ENCODE measurements around the gene GPN2. TPM values are rescaled to one million over a fixed set of nuclear protein-coding genes. Genes with fewer than 3 reads are reported as not detected.

Gene GPN2
- total and polyA plus RNA-seq, 4 donors: 9.5 to 12.7 (median 10.4) TPM

GRCh38 chr1:26888231-26888630 is 1.9 kb downstream of the GPN2 start:
- no peak for TF ChIP-seq HNF4A (conservative IDR thresholded peaks at IDR 0.05)
- no peak for TF ChIP-seq FOXA1 (IDR thresholded peaks at IDR 0.05)
- no peak for TF ChIP-seq RXRA (IDR thresholded peaks at IDR 0.05)
- no peak for TF ChIP-seq JUND (IDR thresholded peaks at IDR 0.05)
- TF ChIP-seq YY1 (IDR thresholded peaks at IDR 0.05): no peak
- no peak for TF ChIP-seq FOXA2 (IDR thresholded peaks at IDR 0.05)
- no peak for DNase-seq (ENCODE audit: low spot score)

GRCh38 chr1:26887125-26887524 is 3.0 kb downstream of the GPN2 start:
- Histone ChIP-seq H3K36me3 (ENCODE audit: control insufficient read depth in 4 of 4, insufficient read depth in 3 of 4, low read depth in 1 of 4, low read length in 3 of 4) (peaks cover 8 to 44% (median 39%) of the 10 kb centered on the region in 4 donors), H3K9ac (ENCODE audit: low read depth in 1 of 2, low read length in 2 of 2) (no peak overlapping the region), H3K27me3 (ENCODE audit: control insufficient read depth in 4 of 4, insufficient read depth in 4 of 4, low read length in 3 of 4) (no peaks in the 10 kb centered on the region), H3K27ac (ENCODE audit: low read depth in 1 of 2, low read length in 2 of 2) (no peak overlapping the region), H3K4me1 (ENCODE audit: control insufficient read depth in 4 of 4, insufficient read depth in 4 of 4, low read length in 3 of 4) (peaks cover 1 to 20% (median 17%) of the 10 kb centered on the region in 4 donors), H3K4me3 (ENCODE audit: low read depth in 1 of 3, low read length in 3 of 3) (no peak overlapping the region), H3K9me3 (ENCODE audit: control insufficient read depth in 4 of 4, low read length in 3 of 4) (no peaks in the 10 kb centered on the region)
- DNase-seq (ENCODE audit: low spot score): no peak
- TF ChIP-seq CTCF (IDR thresholded peaks at IDR 0.05; ENCODE audit: low read depth, low read length, missing input control): peak; percentile 23
- no peak for TF ChIP-seq GABPA (IDR thresholded peaks at IDR 0.05 in 1 of 2, conservative IDR thresholded peaks at IDR 0.05 in 1 of 2)
- peak in 1 of 2 donors; percentile 31 for TF ChIP-seq RAD21 (IDR thresholded peaks at IDR 0.05)
- WGBS: 86% methylated on average over 1 of the region's 1 CpG

More at GRCh38 chr1:26888231-26888630, 1.9 kb downstream of the GPN2 start:
- WGBS: 91% methylated on average over 1 of the region's 1 CpG
- Histone ChIP-seq H3K9ac (ENCODE audit: low read depth in 1 of 2, low read length in 2 of 2) (no peak overlapping the region), H3K27ac (ENCODE audit: low read depth in 1 of 2, low read length in 2 of 2) (no peak overlapping the region), H3K4me3 (ENCODE audit: low read depth in 1 of 3, low read length in 3 of 3) (no peak overlapping the region), H3K4me1 (ENCODE audit: control insufficient read depth in 4 of 4, insufficient read depth in 4 of 4, low read length in 3 of 4) (peaks cover 1 to 20% (median 17%) of the 10 kb centered on the region in 4 donors), H3K27me3 (ENCODE audit: control insufficient read depth in 4 of 4, insufficient read depth in 4 of 4, low read length in 3 of 4) (no peaks in the 10 kb centered on the region), H3K9me3 (ENCODE audit: control insufficient read depth in 4 of 4, low read length in 3 of 4) (no peaks in the 10 kb centered on the region), H3K36me3 (ENCODE audit: control insufficient read depth in 4 of 4, insufficient read depth in 3 of 4, low read depth in 1 of 4, low read length in 3 of 4) (peaks cover 7 to 45% (median 36%) of the 10 kb centered on the region in 4 donors)

GRCh38 chr1:26882696-26883463 is 7.2 kb downstream of the GPN2 start:
- Histone ChIP-seq H3K36me3 (ENCODE audit: control insufficient read depth in 4 of 4, insufficient read depth in 3 of 4, low read depth in 1 of 4, low read length in 3 of 4) (peaks cover 11 to 57% (median 55%) of the 10 kb centered on the region in 4 donors), H3K9ac (ENCODE audit: low read depth in 1 of 2, low read length in 2 of 2) (no peak overlapping the region), H3K9me3 (ENCODE audit: control insufficient read depth in 4 of 4, low read length in 3 of 4) (no peaks in the 10 kb centered on the region), H3K27me3 (ENCODE audit: control insufficient read depth in 4 of 4, insufficient read depth in 4 of 4, low read length in 3 of 4) (no peaks in the 10 kb centered on the region), H3K4me3 (ENCODE audit: low read depth in 1 of 3, low read length in 3 of 3) (no peak overlapping the region), H3K27ac (ENCODE audit: low read depth in 1 of 2, low read length in 2 of 2) (no peak overlapping the region), H3K4me1 (ENCODE audit: control insufficient read depth in 4 of 4, insufficient read depth in 4 of 4, low read length in 3 of 4) (no peaks in the 10 kb centered on the region)
- no peak for DNase-seq (ENCODE audit: low spot score)
- 91% methylated on average over 5 of the region's 5 CpGs for WGBS
- TF ChIP-seq CTCF (IDR thresholded peaks at IDR 0.05; ENCODE audit: low read depth, low read length, missing input control) (no peak), RXRA (IDR thresholded peaks at IDR 0.05) (no peak), RAD21 (IDR thresholded peaks at IDR 0.05) (no peak), TAF1 (conservative IDR thresholded peaks at IDR 0.05) (no peak), MAX (IDR thresholded peaks at IDR 0.05) (no peak), FOXA1 (IDR thresholded peaks at IDR 0.05) (no peak)
